GM10266 (cell line): ENCODE results near the gene SEC23IP.

ENCODE experiments used
- DNase-seq: peaks from one replicate; pipeline ENCODE4 v3.0.0; 2012; ENCODE audit errors: extremely low spot score
- TF ChIP-seq, protein P1 (sequence below): IDR thresholded peaks from 2 replicates; pipeline ENCODE4 v1.5.1; 2012; ENCODE audit warnings: mild to moderate bottlenecking, low read depth; ENCODE audit not compliant: control insufficient read depth, insufficient read depth; ENCODE audit errors: missing control alignments

SEC23IP gene

DNA sequence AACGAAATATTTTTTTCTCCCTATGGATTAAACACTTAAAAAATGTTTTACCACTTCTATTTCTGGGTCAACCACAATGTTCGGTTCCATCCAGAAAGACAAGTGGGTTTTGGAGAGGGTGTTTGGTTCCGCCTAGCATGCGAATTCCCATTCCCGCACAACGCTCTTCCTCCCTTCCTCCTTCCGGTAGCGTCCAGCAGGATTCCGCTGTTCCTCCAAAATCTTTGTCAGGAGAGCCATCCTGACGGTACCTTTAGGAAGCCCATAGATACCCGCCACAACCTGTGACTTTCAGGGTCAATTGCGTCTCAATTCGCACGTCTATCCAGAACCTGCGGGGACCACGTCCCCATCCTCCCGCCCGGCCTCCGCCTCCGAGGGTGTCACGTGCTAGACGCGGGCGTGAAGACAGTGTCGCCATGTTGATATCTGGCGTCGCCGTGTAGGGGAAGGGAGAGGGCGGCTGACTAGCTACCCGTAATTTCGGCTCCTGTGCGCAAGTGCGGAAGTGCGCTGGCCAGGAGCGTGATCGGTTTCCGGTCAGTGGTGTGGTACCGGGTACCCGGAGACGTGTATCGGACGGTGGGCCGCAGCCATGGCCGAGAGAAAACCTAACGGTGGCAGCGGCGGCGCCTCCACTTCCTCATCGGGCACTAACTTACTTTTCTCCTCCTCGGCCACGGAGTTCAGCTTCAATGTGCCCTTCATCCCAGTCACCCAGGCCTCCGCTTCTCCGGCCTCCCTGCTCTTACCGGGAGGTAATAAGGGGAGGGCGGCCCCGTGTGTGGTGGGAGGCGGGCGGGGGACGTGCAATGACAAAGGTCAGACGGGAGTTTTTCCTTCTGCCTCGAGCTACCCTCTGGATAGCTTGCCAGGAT, at the start of gene SEC23IP:
Gene SEC23IP, plus strand, starts transcription at position 543 of the 878 bp plus-strand sequence. Its CDS starts 53 bp downstream, at position 596.
- peak; percentile 89 for DNase-seq
- TF ChIP-seq, protein P1, sequence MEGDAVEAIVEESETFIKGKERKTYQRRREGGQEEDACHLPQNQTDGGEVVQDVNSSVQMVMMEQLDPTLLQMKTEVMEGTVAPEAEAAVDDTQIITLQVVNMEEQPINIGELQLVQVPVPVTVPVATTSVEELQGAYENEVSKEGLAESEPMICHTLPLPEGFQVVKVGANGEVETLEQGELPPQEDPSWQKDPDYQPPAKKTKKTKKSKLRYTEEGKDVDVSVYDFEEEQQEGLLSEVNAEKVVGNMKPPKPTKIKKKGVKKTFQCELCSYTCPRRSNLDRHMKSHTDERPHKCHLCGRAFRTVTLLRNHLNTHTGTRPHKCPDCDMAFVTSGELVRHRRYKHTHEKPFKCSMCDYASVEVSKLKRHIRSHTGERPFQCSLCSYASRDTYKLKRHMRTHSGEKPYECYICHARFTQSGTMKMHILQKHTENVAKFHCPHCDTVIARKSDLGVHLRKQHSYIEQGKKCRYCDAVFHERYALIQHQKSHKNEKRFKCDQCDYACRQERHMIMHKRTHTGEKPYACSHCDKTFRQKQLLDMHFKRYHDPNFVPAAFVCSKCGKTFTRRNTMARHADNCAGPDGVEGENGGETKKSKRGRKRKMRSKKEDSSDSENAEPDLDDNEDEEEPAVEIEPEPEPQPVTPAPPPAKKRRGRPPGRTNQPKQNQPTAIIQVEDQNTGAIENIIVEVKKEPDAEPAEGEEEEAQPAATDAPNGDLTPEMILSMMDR = no peak

DNA sequence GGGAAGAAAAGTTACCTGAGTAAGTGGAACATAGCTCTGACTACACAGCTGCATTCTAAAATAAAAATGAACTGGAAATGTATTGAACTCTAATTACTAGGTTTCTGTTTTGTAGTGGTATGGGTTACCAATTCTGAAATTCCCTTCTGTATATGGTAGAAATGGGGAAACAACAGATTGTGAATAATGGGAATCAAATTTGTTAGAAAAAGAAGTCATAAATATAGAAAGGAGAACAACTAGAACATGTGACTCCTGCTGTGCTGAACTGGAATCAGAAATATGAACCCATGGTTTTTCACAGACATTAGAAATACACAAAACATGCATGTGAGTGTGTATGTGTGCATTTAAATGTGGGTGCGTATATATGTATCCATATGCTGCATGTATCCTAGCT, 46.9 kb upstream of the SEC23IP start:
- TF ChIP-seq, protein P1 = no peak
- no peak for DNase-seq

GRCh38 chr10:119849031-119849789, 43.3 kb upstream of the SEC23IP start:
- no peak for DNase-seq

DNA sequence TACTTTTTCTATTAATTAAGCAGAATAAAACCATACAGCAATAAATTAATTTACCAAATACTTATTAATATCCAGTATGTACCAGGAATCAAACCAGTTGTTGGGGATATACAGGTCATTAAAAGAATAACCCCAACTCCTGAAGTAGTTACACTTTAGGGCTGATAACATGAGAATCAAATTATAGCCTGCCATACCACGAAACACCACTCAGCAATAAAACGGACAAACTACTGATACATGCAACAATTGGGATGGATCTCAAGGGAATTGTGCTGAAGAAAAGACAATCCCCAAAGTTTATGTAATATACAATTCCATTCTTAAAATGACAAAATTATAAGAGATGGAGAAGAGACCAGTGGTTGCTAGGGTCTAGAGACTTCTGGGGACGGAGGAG, 42.6 kb upstream of the SEC23IP start:
- TF ChIP-seq, protein P1 = no peak
- DNase-seq = no peak

More at GRCh38 chr10:119849031-119849789, 43.3 kb upstream of the SEC23IP start:
- TF ChIP-seq, protein P1 = no peak

DNA sequence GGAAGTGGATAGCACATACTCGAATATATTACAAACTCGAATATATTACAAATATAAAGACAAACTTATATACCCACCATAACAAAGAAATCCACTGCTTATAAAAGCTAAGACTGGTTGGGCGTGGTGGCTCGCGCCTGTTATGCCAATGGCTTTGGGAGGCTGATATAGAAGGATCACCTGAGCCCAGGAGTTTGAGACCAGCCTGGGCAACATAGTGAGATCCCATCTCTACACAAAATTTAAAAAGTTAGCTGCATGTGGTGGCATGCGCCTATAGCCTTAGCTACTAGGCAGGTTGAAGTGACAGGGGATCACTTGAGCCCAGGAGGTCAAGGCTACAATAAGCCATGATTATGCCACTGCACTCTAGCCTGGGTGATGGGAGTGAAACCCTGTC, 40.3 kb upstream of the SEC23IP start:
- TF ChIP-seq, protein P1 = no peak
- DNase-seq = no peak

DNA sequence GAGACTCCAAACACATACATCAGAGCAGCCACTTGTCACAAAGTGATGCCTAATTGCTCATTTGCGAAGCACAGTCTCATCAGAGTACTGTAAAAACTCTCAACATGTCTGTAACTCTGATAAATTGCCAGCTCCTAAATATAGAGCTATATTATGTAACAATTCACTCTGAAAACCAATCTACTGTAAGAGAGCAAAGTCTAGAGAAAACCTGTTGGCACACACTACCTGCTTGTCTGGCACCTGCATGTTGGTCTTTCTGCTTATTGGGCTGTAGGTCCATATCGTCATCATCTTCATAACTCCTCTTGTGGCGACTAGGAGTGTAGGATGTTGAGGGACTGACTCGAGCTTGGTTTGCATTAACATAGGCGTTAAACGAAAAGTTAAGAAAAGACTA, 39.7 kb upstream of the SEC23IP start:
- no peak for DNase-seq
- TF ChIP-seq, protein P1 = no peak

DNA sequence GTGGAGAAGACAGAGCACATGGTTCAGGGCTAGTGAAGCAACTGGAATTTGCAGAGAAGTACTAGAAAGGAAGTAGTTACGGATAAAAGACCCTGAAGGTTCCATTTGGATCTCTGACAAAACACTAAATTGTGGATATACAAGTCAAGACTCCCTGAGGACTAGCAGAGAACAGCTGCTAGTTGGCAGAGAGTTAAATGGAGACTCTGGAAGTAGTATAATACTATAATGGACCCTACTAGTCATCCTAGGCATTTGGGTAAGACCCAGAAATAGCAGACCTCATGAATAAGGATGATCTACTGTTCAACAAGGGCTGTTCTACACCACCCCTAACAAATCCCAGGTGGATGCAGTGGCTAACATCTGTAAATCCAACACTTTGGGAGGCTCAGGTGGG, 39.0 kb upstream of the SEC23IP start:
- TF ChIP-seq, protein P1 = no peak
- DNase-seq = no peak
